Measurements from ENCODE around the gene ASTL.
A peak's percentile ranks its signal among the peaks of the same experiment; 100 is the strongest.

DNA sequence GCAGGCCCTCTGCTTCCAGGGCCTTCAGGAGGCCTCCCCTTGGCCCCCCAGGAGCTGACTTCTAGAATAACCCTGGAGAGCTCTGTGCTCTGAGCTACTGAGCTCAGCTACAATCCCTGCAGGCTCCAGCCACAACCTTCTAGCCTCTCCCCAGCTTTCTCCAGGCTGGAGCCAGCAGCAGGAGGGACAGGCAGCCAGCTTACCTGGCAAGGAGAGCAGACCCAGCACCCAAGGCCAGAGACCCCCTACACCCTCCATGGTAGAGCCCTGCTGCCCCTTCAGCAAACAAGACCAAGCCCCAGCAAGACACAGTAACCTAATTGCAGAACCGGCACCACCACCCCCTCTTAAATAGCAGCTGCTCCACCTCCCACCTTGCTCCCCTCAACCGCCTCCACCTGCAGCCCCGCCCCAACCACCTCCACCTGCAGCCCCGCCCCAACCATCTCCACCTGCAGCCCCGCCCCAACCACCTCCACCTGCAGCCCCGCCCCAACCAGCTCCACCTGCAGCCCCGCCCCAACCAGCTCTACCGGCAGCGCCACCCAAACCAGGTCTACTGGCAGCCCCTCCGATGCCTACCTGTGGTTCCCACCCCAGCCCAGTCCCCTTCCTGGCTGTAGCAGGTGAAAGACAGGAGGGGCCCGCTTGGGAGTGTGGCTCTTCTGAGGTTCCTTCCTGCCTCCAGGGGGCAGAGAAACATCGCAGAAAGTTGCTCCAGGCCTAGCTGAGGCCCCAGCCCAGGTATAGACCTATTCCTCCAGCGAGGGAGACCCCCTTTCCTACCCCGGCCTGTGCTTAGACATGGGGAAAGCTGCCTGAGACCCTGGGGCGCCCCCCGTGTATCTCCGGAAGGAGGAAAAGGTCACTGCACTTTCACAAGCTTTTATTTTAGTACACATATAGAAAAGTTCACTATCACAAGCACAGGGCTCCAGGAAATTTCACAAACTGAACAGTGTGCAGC lies at the start of gene ASTL:
- TF ChIP-seq, protein P1, sequence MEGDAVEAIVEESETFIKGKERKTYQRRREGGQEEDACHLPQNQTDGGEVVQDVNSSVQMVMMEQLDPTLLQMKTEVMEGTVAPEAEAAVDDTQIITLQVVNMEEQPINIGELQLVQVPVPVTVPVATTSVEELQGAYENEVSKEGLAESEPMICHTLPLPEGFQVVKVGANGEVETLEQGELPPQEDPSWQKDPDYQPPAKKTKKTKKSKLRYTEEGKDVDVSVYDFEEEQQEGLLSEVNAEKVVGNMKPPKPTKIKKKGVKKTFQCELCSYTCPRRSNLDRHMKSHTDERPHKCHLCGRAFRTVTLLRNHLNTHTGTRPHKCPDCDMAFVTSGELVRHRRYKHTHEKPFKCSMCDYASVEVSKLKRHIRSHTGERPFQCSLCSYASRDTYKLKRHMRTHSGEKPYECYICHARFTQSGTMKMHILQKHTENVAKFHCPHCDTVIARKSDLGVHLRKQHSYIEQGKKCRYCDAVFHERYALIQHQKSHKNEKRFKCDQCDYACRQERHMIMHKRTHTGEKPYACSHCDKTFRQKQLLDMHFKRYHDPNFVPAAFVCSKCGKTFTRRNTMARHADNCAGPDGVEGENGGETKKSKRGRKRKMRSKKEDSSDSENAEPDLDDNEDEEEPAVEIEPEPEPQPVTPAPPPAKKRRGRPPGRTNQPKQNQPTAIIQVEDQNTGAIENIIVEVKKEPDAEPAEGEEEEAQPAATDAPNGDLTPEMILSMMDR (IDR thresholded peaks at IDR 0.05): peak in 1 of 2 donors; percentile 22
- no peak for TF ChIP-seq POLR2AphosphoS5 (IDR thresholded peaks at IDR 0.05)
- no peak for TF ChIP-seq POLR2A (IDR thresholded peaks at IDR 0.05)
- TF ChIP-seq EP300 (IDR thresholded peaks at IDR 0.05): no peak
